Measurements from ENCODE around the gene GPR22.

Gene GPR22

DNA sequence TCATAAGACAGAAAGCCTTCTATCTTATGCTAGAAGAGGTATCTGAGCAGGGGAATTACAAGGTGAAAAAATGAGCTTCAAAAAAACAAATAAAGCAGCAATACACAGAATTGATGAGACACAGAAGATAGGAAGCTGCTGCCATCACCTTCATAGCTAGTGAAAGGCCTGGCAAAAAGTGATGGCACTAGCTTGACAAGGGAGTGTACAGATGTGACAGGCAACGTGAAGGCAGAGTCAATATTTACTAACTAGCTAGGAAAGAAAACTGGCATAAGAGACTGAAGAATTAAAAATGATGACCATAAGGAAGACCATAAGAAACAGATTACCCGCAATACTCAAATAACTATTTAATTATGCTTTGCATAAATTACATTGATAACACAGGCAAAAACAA is 9.4 kb downstream of the GPR22 start:
- DNase-seq (ENCODE audit: low spot score), result no peak

DNA sequence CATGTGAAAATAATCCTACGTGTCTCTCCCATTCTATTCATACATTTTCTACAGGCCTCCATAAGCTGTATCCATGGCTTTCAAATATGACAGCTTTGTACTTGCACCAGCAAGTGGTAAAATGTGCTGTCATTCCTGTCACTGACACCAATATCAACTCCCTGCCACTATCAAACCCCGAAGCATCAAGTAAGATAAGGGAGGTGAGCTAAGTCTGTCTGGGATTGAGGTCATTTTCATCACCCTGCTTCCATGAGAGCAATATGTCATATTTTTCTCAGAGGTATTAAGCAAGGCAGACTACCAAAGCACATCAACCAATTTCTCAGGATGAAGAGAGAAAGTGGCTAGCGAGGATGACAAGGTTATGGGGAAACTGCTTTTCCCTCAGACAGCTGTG is 11.1 kb downstream of the GPR22 start:
- no peak for DNase-seq (ENCODE audit: low spot score)

DNA sequence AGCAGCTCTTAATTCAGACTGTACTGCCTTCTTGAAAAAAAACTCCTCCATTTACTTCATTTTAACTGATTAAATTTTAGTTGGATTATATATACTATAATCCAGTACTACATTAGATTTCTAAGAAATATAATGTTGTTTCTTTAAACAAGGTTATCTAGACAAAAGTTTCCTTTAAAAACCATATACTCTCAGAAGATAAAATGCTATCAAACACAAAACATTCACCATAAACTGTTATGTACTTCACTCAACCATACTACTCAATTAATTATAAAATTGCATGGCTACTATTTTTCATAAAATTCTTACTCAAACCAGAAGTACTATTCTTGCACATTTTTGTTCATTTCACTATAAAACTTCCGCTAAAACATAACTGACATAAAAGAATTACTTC is 12.7 kb downstream of the GPR22 start:
- no peak for DNase-seq (ENCODE audit: low spot score)

GRCh38 chr7:107486041-107486440 is 16.2 kb downstream of the GPR22 start:
- no peak for DNase-seq (ENCODE audit: low spot score)

GRCh38 chr7:107492875-107493274 is 23.0 kb downstream of the GPR22 start:
- DNase-seq (ENCODE audit: low spot score), result no peak

DNA sequence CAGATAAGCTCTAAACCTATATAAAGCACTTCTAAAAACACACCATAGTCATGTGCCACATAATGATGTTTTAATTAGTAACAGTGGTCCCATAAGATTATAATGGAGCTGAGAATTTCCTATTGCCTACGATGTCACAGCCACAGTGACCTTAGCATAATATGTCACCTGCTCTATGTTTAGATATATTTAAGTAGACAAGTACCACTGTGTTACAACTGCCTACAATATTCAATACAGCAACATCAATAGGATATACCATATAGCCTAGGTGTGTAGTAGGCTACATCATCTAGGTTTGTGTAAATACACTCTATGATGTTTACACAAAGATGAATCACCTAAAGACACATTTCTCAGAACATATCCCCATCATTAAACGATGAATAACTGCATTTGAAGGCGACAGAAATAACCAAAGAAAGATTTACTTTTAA is 24.5 kb downstream of the GPR22 start:
- no peak for DNase-seq (ENCODE audit: low spot score)

DNA sequence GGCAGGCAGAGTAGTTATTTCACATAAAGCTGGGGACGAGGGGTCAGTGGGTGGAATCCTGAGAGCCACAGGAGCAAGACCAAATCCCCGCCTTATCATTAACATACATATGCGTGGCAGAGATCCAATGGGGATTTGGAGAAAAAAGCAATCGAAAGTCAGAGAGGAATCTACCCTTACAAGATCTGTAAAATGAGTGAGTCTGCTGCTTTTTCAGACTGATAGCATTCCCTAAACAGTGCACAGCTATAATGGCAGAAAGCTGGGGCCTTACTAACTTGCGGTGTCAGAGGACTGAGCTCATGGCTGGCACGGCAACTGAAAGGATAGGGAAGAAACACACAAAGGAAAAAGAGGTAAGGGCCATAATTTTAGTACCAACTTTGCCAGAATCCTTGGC is 25.0 kb downstream of the GPR22 start:
- no peak for DNase-seq (ENCODE audit: low spot score)

DNA sequence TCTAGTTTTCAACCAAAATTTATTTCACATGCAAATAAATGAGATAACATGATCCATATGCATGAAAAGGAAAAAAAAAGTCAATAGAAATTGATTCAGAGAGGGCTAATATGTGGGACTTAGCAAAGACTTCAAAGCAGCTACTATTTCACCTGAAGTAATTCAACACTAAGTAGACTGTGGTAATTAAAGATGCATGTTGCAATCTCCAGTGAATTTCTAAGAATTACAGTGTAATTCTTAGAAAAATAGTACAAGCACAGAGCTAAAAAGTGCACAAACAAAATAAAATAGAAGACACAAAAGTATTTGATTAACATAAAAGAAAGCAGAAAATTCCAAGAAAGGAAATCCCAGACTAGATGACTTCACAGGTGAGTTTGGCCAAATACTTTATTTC is 25.7 kb downstream of the GPR22 start:
- no peak for DNase-seq (ENCODE audit: low spot score)

GRCh38 chr7:107499731-107500130 is 29.9 kb downstream of the GPR22 start:
- no peak for DNase-seq (ENCODE audit: low spot score)

GRCh38 chr7:107501593-107501992 is 31.7 kb downstream of the GPR22 start:
- DNase-seq (ENCODE audit: low spot score), result peak; percentile 22

GRCh38 chr7:107502154-107502553 is 32.3 kb downstream of the GPR22 start:
- DNase-seq (ENCODE audit: low spot score), result no peak

DNA sequence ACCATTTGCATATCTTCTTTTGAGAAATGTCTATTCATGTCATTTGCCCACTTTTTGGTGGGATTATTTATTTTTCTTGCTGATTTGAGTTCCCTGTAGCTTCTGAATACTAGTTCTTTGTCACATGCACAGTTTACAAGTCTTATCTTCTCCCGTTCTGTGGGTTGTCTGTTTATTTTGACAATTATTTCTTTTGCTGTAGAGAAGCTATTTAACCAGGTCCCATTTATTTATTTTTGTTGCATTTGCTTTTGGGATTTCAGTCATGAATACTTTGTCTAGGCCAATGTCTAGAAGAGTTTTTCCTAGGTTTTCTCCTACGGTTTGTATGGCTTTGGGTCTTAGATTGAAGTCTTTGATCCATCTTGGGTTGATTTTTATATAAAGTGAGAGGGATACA is 32.9 kb downstream of the GPR22 start:
- DNase-seq (ENCODE audit: low spot score), result no peak

DNA sequence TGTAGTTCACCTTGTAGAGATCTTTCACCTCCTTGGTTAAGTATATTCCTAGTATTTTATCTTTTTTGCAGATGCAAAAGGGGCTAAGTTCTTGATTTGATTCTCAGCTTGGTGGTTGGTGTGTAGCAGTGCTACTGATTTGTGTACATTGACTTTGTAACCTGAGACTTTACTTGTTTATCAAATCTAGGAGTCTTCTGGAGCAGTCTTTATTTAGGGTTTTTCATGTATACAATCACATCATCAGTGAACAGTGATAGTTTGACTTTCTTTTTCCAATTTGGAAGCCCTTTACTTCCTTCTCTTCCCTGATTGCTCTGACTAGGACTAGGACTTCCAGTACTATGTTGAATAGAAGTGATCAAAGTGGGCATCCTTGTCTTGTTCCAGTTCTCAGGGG is 33.8 kb downstream of the GPR22 start:
- DNase-seq (ENCODE audit: low spot score), result no peak

DNA sequence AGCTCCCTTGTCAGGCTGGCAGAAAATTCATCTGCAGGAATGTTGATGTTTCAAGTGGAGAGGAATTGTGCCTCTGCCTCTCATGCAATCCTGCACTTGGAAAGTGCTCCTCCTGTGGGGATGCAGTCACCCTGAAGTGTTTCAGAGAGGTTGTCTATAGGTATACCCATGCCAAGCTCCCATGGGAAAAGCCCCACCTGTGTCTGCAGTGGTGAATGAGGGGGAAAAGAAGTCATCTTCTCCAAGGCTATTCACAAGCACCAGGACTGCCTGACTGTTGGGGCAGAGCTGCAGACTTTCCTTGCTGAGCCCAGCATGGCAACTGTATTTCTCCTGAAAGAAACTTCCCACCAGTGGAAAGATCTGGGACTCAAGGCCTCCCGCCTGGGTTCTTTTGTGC is 35.5 kb downstream of the GPR22 start:
- no peak for DNase-seq (ENCODE audit: low spot score)

DNA sequence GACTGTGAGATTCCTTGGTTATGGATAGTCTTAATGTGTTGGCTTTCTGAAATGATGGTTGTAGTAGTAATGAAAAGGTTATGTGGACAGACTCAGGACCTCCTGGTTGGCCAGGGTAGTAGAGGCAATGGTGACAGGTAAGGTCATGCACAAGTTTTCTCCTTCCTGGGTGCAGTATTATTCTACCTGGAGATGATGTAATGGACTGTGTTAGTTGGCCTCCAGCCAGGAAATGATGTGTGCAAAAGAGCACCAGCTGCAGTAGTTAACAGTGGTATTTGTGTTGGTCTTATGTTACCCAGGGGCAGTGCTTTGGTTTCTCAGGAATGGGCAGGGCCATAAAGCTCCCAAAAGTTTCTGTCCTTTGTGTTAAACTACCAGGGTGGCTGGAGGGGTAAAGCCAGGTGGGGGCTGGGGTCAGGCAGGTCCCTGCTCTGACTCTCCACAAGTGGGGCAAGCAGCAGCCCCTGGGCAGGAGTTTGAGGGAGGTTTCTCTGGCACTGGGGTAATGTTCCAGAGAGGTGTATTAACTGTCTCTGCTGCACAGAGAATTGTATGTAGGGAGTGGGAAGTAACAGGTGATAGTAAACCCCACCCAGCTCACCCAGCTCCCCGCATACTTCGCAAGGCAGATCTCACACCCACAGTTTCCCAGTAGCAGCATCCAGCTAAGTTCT is 36.3 kb downstream of the GPR22 start:
- no peak for DNase-seq (ENCODE audit: low spot score)

- peak; percentile 3 for DNase-seq (ENCODE audit: low spot score)
Measured at GRCh38 chr7:107506674-107507339, 37.0 kb downstream of the GPR22 start.

Data from germinal center (tissue), 1 donor.